GM23248 (cell line): ENCODE measurements around the gene MVB12B. TPM values are rescaled to one million over a fixed set of nuclear protein-coding genes. Genes with fewer than 3 reads are reported as not detected.

ENCODE experiments used
- DNase-seq: peaks from one replicate; pipeline ENCODE4 v3.0.0-alpha.2; 2015
- H2AFZ ChIP-seq: fragments of 200-600 bp; sonication (generic); 2 replicates; pipeline ENCODE4 v1.6.1; 2016; ENCODE audit warnings: antibody characterized with exemption
- H3F3A ChIP-seq: fragments of 200-600 bp; sonication (generic); 2 replicates; pipeline ENCODE4 v1.6.1; 2016; ENCODE audit warnings: mild to moderate bottlenecking, antibody characterized with exemption, mixed run types; ENCODE audit not compliant: insufficient read depth
- H3K27ac ChIP-seq: fragments of 200-600 bp; sonication (generic); 2 replicates; pipeline ENCODE4 v1.5.1; 2016; ENCODE audit warnings: mild to moderate bottlenecking
- H3K27me3 ChIP-seq: fragments of 200-600 bp; sonication (generic); replicated peaks from 2 replicates; pipeline ENCODE4 v1.6.1; 2016; ENCODE audit warnings: mild to moderate bottlenecking; ENCODE audit not compliant: insufficient read depth
- H3K36me3 ChIP-seq: fragments of 200-600 bp; sonication (generic); 2 replicates; pipeline ENCODE4 v1.6.1; 2016; ENCODE audit warnings: low read depth, mild to moderate bottlenecking
- H3K4me1 ChIP-seq: fragments of 200-600 bp; sonication (generic); 2 replicates; pipeline ENCODE4 v1.6.1; 2016; ENCODE audit warnings: mild to moderate bottlenecking; ENCODE audit not compliant: insufficient read depth
- H3K4me2 ChIP-seq: fragments of 200-600 bp; sonication (generic); one replicate; pipeline ENCODE4 v1.6.1; 2016; ENCODE audit warnings: mild to moderate bottlenecking; ENCODE audit not compliant: unreplicated experiment
- H3K4me3 ChIP-seq: fragments of 200-600 bp; sonication (generic); 2 replicates; pipeline ENCODE4 v1.5.1; 2016; ENCODE audit warnings: mild to moderate bottlenecking
- H3K79me2 ChIP-seq: fragments of 200-600 bp; sonication (generic); 2 replicates; pipeline ENCODE4 v1.6.1; 2016; ENCODE audit warnings: mild to moderate bottlenecking; ENCODE audit not compliant: insufficient read depth
- H3K9ac ChIP-seq: fragments of 200-600 bp; sonication (generic); 2 replicates; pipeline ENCODE4 v1.6.1; 2016; ENCODE audit warnings: mild to moderate bottlenecking
- H3K9me2 ChIP-seq: fragments of 200-600 bp; sonication (generic); 2 replicates; pipeline ENCODE4 v1.6.1; 2016; ENCODE audit warnings: mixed run types, mild to moderate bottlenecking, moderate library complexity; ENCODE audit not compliant: insufficient read depth
- H3K9me3 ChIP-seq: fragments of 200-600 bp; sonication (generic); one replicate; pipeline ENCODE4 v1.6.1; 2017; ENCODE audit warnings: low read depth
- H4K20me1 ChIP-seq: fragments of 200-600 bp; sonication (generic); 2 replicates; pipeline ENCODE4 v1.6.0; 2016; ENCODE audit not compliant: insufficient read depth
- EZH2 ChIP-seq: fragments of 200-600 bp; sonication (generic); IDR thresholded peaks from 2 replicates; pipeline ENCODE4 v1.6.1; 2018; ENCODE audit warnings: antibody characterized with exemption, mild to moderate bottlenecking; ENCODE audit not compliant: insufficient read depth, poor library complexity, severe bottlenecking
- EZH2phosphoT487 ChIP-seq: fragments of 200-600 bp; sonication (generic); IDR thresholded peaks from 2 replicates; pipeline ENCODE4 v1.6.1; 2018; ENCODE audit warnings: antibody characterized with exemption, moderate library complexity, mild to moderate bottlenecking, low read depth; ENCODE audit not compliant: insufficient read depth
- WGBS, 2 experiments: methylation state at CpG; one replicate each; pipeline ENCODE4 v1.1.6; 2015 to 2017; ENCODE audit warnings: low lambda C conversion rate in 2 of 2, low coverage in 1 of 2; ENCODE audit errors: missing lambda C conversion rate in 2 of 2; 5-methylcytosine and 5-hydroxymethylcytosine counted together
- in situ Hi-C: fragments of 300-500 bp; cut with MboI; formaldehyde crosslinking; loops from 2 replicates; pipeline ENCODE4 v1.15.0; 2020
- polyA plus RNA-seq: library from polyadenylated mRNA; unstranded; fragments of >200 nt; fragmentation: Nextera tagmentation; extraction: Ambion mirVana; gene quantifications from 2 replicates; pipeline ENCODE4 v1.2.1, GENCODE V29; 2016
- total RNA-seq: library from RNA; depleted of rRNA; stranded (reverse); fragments of >200 nt; shearing (Covaris generic); gene quantifications from 2 replicates; pipeline ENCODE4 v1.2.3, GENCODE V29; 2014

Gene MVB12B
- total and polyA plus RNA-seq, 2 experiments from 2014 or later: 2.4 to 5.5 TPM

GRCh38 chr9:126363847-126364671, 37.4 kb downstream of the MVB12B start:
- Histone ChIP-seq H2AFZ (no peak overlapping the region), H3K27me3 (no peaks in the 10 kb centered on the region), H3K36me3 (peaks cover 4% of the 10 kb centered on the region), H4K20me1 (no peaks in the 10 kb centered on the region), H3K9ac (no peak overlapping the region), H3K9me2 (no peaks in the 10 kb centered on the region), H3K27ac (no peak overlapping the region), H3K4me3 (no peak overlapping the region), H3F3A (no peaks in the 10 kb centered on the region), H3K4me1 (0 out of 2 replicates have a peak, but pooled peaks cover 3% of the 10 kb centered on the region), H3K4me2 (no peak overlapping the region), H3K9me3 (peaks cover 4% of the 10 kb centered on the region), H3K79me2 (peaks cover 5% of the 10 kb centered on the region; the same call in 1 of the 2 replicates)
- TF ChIP-seq EZH2phosphoT487: no peak
- no peak for TF ChIP-seq EZH2
- no peak for DNase-seq
- WGBS, 2 experiments: 82 to 84% methylated on average over 8 of the region's 8 CpGs
- in situ Hi-C loops: no loop called here

DNA sequence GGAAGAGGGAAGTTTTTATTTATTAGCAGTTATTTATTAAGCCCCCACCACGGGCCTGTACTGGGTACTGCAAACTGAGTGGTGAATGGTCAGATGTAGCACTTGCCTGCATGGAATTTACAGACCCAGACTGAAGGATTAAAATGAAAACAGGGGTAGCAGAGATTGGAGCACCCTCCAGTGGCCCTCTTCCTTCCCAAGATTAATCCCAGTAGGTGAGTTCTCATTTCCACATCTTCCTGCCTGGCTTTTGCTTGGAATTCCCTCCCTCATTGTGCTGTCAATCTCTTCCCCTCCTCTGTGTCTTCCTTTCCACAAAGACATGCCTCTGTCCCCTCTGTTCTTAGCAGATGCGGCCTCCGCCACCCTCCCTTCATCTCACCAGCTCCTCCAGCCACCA, 39.2 kb downstream of the MVB12B start:
- no peak overlapping the region for H3K27ac ChIP-seq
- TF ChIP-seq EZH2phosphoT487 (no peak), EZH2 (no peak)
- no peaks in the 10 kb centered on the region for H3K9me3 ChIP-seq
- H3K79me2 ChIP-seq: no peaks in the 10 kb centered on the region
- no peaks in the 10 kb centered on the region for H3K9me2 ChIP-seq
- H3K36me3 ChIP-seq: no peaks in the 10 kb centered on the region; the same call in 1 of the 2 replicates
- no peak overlapping the region for H3K9ac ChIP-seq
- DNase-seq: no peak
- H4K20me1 ChIP-seq: no peaks in the 10 kb centered on the region
- H2AFZ ChIP-seq: no peak overlapping the region
- no peak overlapping the region for H3K4me2 ChIP-seq
- no peak overlapping the region for H3K4me3 ChIP-seq
- H3F3A ChIP-seq: no peaks in the 10 kb centered on the region
- H3K4me1 ChIP-seq: 0 out of 2 replicates have a peak, but pooled peaks cover 3% of the 10 kb centered on the region
- in situ Hi-C loops: no loop called here
- WGBS, 2 experiments: 95 to 99% methylated on average over 2 to 3 of the region's 3 CpGs
- no peaks in the 10 kb centered on the region for H3K27me3 ChIP-seq

DNA sequence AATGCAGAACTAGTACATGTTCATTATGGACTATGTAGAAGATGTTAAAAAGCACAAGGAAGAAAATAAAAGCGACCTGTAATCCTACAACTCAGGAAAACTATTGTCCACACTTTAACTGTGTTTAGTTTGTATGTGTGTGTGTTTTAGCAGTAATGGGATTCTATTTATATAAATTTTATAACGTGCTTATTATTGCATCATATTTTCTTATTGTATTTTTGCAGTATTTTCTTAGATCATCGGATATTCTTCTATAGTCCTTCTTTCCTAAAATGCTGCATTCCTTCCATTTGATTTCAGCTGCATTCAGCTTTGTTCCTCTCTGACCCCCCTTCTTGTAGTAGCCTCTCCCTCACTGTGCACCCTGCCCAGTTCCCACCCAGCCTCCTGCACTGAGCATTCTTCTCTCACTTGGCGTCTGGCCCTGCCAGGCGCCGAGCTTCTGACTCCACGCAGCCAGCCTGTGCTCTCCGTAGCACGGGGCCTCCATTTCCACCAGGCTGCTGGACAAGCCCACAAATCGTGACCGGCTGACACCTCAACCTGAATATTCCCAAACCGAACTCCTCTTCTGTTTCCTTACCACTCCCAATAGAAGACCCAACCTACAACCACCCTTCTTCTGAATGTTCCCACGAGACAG, 39.9 kb downstream of the MVB12B start:
- TF ChIP-seq EZH2: no peak
- DNase-seq: peak; percentile 48
- H3K27me3 ChIP-seq: no peaks in the 10 kb centered on the region
- H3K9ac ChIP-seq: no peak overlapping the region
- no peaks in the 10 kb centered on the region for H3K9me3 ChIP-seq
- H3K36me3 ChIP-seq: no peaks in the 10 kb centered on the region; the same call in 1 of the 2 replicates
- H3K9me2 ChIP-seq: no peaks in the 10 kb centered on the region
- 52 to 55% methylated on average over 13 of the region's 13 CpGs for WGBS, 2 experiments
- in situ Hi-C loops: no loop called here
- no peak overlapping the region for H3K4me3 ChIP-seq
- no peak overlapping the region for H3K27ac ChIP-seq
- no peak overlapping the region for H3K4me2 ChIP-seq
- no peaks in the 10 kb centered on the region for H3F3A ChIP-seq
- H2AFZ ChIP-seq: peak overlapping the region; percentile 27; the same call in 1 of the 2 replicates
- H3K4me1 ChIP-seq: 0 out of 2 replicates have a peak, but pooled peaks cover 3% of the 10 kb centered on the region
- H3K79me2 ChIP-seq: no peaks in the 10 kb centered on the region
- no peaks in the 10 kb centered on the region for H4K20me1 ChIP-seq

GRCh38 chr9:126367139-126367538, 40.5 kb downstream of the MVB12B start:
- Histone ChIP-seq H3K4me1 (0 out of 2 replicates have a peak, but pooled peaks cover 3% of the 10 kb centered on the region), H3F3A (0 out of 2 replicates have a peak, but pooled peaks cover 2% of the 10 kb centered on the region), H3K9ac (no peak overlapping the region), H3K36me3 (no peaks in the 10 kb centered on the region; the same call in 1 of the 2 replicates), H3K4me2 (no peak overlapping the region), H2AFZ (no peak overlapping the region), H3K9me3 (no peaks in the 10 kb centered on the region), H3K27me3 (no peaks in the 10 kb centered on the region), H3K27ac (no peak overlapping the region), H4K20me1 (no peaks in the 10 kb centered on the region), H3K4me3 (no peak overlapping the region), H3K79me2 (no peaks in the 10 kb centered on the region), H3K9me2 (no peaks in the 10 kb centered on the region)
- in situ Hi-C loops: no loop called here
- WGBS, 2 experiments: 84 to 88% methylated on average over 12 to 13 of the region's 13 CpGs
- no peak for DNase-seq
- no peak for TF ChIP-seq EZH2
- TF ChIP-seq EZH2phosphoT487: no peak
